Stimulated activated CD4-positive, alpha-beta T cell treated with anti-CD3 and anti-CD28 coated beads, Interleukin-12 subunit alpha, Interleukin-12 subunit beta, amount 100 ng/mL, for 4 hours (primary cell): ENCODE measurements around the gene GRB10.

Experiments used
- DNase-seq: peaks from one replicate; pipeline ENCODE4 v3.0.0-alpha.2; 2020

The GRB10 gene

DNA sequence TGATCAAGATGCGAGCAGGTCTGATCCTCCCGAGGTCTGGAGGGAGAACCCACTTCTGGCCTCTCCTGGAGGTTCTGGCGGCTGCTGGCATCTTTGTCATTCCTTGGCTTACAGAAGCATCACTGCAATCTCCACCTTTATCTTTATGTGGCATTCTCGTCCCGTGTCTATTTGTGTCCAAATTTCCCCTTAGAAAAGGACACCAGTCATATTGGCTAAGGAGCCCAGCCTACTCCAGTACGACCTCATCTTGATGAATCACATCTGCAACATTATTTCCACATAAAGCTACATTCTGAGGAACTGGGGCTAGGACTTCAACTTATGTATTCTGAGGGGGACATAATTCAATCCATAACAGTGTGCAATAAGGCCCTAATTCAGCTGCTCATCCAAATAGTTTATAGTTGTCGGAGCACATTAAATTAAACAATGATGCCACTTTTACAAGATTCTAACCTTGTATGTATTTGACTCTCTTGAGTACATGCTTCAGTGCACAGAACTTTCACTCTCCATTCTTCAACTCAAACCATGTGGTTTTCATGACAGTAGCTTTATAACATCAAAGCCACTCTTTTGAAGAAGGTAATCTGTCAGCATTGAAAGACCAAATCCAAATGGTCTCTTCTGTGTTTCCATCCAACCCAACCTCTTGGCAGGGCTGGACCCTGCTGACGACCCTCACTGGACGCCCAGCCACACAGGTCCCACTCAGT lies 131.3 kb downstream of the GRB10 start:
- DNase-seq: no peak

DNA sequence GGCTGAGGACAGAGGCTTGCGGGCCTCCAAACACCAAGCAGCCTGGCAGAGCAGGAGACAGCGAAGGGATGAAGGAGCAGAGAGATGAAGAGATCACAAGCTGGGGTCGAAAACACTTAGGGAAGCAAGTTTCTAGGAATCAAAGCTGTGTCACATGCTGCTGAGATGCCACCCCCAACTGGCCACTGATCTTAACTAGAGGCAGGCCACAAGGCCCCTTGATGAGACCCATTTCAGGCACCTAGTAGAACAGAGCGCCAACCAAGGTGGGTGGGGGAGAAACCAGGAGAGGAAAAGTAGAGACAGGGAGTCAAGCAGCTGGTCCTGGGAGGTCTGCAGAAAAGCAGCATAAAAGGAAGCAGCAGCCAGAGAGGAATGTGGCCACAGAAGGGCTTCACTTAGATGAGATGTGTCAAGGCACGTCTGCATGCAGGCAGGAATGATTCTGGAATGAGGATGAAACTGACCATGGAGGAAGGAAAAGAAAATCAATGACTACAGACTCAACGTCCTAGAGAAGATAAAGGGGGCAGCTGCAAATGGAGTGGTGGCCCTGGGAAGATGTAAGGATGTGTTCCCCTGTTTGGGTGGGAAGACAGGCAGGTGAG lies 132.5 kb downstream of the GRB10 start:
- DNase-seq: no peak

DNA sequence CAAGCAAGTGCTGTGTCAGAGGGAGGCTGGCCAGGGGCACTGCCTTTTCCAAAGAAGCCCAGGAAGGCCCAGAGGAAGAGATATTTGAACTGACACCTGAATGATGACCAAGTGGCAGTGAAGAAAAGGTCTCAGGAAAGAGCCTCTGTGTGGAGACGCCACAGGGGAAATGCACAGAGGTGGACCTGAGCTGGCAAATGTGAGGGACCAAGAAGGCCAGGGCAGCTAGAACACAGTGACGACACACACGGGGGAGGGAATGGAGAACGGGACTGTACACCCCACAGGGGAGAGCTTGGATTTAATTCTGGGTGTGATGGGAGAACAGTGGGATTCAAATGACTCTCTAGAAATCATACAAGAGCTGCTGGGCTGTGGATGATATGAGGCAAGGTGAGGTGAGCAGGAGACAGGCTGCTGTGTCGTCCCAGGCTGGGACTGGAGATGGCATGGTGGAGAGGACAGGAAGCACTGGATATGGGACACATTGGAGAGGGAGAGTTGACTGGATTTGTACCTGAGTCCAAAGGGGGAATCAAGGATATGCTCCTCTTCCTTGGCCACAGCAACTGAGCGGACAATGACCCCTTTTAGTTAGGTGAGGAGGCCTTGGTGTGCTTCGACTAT lies 133.3 kb downstream of the GRB10 start:
- no peak for DNase-seq

DNA sequence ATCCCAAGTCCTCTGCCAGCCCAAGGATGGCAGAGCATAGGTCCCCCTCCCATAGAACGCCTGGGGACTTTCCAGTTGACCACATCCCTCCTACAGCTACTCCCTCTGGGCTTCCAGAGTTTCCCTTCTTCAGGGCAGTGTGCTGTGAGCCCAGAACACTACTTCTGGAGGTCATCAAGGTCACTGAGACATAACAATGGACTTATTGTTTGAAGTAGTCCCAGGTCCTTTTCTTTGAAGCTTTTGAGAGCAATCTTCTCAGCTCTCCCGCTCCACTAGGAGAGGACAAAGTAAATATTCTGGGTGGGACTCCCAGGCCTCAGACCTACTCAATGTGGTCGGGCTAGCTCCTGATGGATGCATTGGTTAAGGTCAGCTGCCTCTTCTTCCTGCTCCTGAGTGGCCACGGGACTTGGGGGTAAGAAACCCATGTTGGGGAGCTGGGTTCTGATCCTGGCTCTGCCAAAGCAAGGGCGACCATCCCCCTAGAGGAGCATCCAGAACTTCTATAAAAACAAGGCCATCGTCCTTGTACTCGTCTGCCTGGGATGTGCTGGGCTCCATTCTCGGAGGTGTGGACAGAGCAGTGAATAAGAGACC lies 134.0 kb downstream of the GRB10 start:
- DNase-seq: no peak

DNA sequence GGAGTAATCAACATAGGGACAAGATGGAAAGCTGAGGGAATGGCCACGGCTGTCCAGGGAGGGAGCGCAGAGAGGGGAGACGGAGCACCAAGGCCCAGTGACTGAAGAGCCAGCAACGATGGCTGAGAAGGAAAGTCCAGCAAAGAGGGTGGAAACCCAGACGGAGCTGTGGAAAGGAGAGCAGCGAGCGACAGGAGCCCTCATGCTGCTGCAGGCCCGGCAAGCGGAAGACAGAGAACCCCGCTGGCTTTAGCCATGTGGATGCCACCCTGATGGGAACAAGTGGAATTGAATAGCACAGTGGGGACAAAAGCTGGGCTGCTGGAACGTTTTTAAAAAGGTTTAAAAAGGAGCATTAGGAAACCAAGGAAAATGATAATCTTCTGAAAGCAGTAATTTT lies 134.6 kb downstream of the GRB10 start:
- no peak for DNase-seq

DNA sequence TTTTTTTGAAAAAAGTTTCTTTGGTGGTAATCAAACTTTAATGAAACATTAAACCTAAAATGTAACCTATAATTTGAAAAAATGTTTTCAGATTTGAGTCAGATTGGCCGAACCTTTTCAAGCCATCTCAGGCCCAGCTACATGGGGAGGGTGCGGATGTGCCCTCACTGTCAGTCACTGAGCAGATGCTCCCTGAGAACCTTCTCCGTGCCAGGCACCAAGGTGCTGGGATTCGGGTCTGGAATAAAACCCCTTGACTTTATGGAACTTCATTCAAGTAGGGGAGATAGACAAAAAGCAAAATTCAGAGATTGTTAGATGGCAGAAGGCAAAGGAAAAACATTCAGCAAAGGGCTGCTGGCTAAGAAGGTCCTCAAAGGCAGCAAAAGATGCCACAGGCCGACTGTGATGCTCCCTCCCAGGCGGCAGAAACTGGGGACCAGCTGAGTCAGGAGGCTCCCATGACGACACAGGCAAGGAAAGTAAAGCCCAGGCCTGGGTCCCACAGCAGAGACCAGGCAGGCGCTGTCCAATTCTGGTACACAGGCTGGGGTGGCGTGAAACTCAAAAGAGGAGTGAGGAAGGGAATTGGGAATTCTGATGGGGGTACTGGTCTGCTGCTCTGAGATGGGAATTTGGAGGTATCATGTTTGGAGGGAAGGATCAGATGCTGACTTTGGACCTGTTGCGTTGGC lies 135.3 kb downstream of the GRB10 start:
- DNase-seq: no peak

DNA sequence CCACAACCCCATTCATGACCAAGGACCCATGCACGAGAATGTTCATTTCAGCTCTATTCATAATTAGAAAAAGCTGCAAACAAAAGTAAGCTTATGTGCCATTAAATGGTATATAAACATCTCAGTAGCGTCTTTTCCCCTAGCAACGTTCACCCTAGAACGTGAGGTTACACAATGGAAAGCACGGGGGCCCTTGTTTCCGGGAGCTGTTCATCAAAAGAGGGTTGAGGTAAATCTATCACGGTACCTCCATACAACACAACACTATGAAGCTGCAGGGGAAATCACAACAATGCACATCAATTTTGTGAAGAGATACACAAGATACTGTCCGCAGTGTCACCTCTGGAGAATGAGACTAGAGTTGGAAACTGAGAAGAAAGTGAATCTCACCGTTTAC lies 136.6 kb downstream of the GRB10 start:
- DNase-seq: no peak

DNA sequence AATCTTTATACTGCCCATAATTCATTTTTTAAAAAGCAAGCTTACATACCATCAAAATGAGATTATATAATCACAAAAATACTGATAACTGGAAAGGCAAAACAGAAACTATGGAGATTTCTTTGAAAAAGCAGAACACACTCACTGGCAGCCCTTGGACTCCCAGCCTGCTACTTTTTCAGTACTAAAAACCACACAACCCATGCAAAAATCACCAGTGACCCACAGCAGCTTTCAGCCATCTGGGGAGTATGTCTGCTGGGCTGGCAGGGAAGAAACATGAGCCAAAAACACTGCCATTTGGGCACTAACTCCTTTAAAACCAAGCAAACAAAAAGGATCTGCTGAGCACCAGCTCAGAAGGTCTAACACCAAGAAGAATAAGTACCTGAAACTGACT lies 137.5 kb downstream of the GRB10 start:
- DNase-seq: no peak

DNA sequence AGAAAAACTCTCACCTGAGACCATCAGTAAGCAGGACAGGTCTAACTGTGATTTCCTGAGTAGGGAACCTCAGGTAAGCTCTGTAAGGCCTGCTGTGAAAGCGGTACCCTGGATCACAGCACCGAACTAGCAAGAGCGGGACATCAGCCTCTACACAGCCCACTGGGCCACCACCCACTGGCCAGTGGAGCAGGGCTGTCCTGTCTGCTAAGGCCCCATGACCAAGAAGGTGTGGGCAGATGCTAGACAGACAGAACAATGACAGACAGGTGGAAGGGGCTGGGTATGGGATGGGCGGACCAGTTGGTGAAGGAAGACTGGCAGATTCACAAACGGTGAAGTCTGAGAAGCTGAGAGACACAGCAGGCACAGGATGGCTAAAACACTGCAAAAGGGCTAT lies 138.1 kb downstream of the GRB10 start:
- DNase-seq: no peak

DNA sequence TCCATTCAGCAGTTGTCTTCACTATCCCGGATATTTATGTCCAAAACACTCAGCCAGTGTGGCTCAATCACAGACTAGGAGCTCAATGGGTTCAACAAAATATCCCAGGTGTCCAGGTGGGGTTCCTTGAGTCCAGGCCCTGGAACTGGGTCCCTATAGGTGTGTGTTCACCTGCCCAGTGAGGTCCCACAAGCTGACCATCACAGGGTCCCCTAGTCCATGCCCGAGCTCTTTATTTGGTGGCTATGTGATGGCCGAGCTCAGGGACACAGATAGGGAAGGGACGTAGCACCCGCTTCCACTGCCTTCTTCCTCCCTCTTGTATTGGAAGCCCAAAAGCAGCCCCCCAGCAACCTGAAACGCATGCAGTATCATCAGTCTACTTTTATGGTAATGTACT lies 138.6 kb downstream of the GRB10 start:
- DNase-seq: no peak

DNA sequence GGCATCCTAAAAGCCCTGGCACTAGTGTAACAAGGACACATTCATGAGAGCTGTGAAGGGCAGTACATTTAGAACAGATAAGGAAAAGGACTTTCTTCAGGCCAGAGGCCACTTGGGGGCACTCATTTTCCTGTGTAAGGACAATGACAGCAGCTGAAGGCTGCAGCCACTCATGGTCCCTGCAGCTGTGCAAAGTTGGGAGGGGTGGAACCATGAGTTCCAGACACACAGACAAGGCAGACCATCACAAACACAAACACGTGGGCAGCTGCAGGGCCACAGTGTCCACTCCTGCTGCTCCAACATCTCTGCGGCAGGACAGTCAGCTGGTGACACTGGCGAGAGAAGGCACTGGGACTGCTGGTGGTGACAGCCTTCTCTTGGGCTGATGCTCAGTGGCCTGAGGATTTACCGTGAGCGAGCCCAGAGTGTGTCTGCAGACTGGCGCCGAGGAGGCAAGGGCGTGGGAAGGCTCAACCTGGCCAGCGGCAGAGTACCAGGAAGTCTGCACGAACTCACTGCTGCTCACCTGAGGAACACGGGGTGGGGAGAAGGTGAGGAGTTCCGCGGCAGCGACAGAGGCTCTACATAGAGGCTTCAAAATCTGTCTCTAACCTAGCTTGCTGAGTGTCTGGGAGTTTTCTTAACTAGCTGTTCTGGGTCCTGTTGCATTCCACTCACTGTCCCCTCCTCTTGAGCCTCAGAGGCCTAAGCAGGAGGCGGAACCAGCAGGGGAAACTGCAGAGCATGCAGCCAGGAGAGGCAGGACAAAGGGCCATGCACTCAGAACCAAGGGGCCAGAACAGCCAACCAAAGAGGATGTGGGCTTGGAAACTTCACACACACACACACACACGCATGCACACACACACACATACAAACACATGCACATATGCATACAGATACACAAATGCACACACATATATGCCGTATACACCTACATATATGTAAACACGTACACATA lies 141.0 kb downstream of the GRB10 start:
- no peak for DNase-seq

DNA sequence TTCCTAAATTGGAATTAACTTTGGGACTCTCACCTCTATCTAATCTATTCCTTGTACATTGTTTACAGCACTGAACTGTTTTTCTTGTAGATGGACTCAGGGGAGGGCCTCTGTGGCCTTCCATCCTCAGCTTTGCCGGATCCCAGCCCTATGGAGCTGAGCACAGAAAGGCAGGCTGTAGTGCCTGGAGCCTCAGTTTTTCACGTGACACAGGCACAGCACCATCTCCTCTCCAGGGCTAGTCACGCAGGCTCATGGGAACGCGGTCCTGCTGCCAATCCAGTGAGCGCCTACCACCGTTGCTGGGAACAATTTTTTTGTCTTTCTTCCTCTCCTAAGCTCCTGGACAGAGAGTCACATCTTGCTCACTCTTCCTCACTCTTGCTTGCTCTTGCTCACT lies 141.9 kb downstream of the GRB10 start:
- no peak for DNase-seq

DNA sequence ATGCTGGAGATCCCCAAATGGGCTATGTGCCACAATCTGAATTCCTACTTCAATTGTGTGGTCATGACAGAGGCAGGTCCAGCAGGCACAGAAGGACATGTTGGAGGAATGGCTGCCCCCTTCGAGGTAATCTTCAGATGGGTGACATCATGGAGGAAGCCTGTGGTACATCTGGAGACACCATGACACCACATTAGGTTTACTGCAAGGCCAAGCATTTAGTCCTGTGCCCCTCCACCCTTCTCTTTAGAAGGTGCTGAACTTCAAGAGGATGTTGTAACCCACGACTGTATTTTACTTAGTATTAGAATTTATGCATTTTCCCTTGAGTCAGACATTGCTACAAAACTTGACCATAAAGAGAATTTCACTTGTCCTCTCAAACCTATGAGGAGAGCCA lies 142.4 kb downstream of the GRB10 start:
- no peak for DNase-seq

DNA sequence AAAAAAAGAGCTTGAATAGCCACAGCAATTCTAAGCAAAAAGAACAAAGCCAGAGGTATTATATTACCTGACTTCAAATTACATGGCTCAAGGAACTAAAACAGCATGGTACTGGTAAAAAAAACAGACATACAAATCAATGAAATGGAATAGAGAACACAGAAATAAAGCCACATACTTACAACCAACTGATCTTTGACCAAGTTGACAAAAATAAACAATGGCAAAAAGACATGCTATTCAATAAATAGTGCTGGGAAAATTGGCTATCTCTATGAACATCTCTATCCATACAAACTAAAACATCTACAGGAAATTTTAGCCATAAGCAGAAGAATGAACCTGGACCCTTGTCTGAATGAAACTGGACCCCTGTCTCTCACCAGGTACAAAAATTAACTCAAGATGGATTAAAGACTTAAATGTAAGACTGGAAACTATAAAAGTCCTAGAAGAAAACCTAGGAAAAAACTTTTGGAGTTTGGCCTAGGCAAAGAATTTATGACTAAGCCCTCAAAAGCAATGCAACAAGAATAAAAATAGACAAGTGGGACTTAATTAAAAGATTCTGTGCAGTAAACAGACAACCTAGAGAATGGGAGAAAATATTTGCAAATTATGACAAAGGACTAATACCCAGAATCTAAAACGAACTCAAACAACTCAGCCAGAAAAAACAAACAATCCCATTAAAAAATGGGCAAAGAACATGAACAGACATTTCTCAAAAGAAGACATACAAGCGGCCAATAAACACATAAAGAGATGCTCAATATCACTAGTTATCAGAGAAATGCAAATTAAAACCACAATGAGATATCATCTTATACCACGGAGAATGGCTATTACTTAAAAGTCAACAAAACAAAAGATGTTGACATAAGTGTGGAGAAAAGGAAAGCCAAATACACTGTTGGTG lies 144.7 kb downstream of the GRB10 start:
- no peak for DNase-seq

DNA sequence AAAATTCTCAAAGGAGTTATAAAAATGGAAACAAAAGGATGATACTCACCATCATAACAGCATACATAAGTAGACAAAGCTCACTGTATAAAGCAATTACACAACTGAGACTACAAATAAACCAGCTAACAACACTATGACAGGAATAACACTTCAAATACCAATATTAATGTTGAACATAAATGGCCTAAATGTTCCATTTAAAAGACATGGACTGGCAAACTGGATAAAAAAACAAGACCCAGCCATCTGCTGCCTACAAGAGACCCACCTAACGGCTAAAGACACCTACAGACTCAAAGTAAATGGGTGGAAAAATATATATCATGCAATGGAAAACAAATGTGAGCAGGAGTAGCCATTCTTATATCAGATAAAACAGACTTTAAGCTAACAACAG lies 148.3 kb downstream of the GRB10 start:
- DNase-seq: no peak

DNA sequence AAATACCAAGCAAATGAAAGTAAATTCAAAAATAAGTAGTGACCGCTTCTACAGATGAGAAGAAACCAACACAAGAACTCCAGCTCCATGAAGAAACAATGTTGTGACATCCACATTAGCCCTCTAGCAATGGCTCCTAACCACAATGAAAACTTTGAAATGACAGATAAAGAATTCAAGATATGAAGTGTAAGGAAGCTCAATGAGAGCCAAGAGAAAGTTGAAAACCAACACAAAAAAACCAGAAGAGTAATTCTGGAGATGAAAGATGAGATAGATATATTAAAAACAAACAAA lies 149.3 kb downstream of the GRB10 start:
- no peak for DNase-seq

DNA sequence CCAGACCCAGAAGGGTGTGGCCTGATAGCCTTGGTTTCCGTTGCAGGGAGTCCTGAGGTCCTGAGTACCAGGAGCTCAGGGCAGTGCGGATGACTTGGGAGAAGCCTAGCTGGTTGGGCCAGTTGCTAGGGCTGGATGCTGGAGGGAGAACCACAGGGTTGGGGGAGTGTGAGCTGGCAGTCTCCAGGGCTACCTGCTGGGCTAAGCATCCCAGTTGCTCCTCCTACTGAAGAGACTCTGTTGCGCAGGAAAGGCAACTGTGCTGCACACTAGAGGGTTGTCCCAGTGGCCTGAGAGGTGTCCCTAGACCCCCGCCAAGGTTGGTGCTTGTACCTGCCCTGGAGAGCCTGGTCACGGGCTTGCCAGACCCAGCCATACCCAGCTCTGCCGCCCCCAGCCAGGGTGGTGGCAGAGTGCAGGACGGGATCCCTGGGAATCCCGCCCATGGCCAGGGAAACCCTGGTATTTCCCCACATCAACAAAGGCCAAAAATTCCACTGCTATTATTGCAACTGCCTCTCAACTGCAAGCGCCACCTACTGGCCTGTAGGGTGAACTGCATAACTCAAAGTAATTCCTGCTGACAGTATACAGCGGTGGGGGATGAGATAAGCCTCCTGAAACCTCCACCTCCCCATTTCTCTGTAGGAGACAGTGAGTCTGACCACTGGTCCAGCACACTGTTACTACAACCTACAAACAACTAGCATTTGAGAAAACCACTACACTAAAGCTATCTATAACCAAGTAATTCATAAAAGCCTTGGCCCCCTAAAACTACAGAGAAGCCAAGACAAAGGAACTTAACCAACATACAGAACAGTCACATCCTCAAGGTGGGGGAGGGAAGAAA lies 149.9 kb downstream of the GRB10 start:
- DNase-seq: peak; percentile 35

DNA sequence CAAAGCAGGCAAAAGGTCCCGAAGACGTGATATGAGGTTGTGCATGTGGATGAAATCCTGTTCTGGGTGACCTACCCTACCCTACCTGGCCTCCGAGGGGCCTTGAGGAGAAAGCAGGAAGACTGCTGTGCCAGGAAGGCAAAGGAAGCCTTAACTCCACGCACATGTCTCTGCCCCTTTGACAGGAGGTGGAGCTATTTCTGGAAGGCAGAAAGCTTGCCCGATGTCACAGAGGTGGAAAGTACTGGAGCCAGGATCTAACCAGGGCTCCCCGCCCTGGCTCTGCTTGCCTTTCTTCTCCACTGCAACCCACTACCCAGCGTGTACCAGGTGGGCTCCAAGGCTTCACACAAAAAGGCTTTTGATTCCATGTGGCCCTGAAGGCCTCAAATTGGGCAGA lies 151.1 kb downstream of the GRB10 start:
- no peak for DNase-seq

DNA sequence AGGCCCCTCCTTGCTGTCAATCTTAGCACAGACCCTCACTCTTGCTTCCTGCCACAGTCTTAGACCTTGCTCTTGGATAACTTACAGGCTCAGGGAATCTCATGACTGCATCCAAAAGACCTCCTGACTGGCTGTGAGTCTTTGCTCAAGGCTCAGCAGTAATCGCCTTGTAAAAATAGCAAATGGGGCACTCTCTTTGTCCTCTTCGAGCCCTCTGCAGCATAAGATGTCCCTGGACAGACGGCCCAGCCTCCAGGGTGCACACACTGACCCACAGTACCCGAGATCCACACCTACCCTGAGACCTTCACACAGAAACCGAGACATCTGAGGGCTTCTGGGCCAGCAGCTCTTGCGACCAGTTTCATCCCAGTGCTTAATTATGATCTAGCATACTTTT lies 151.6 kb downstream of the GRB10 start:
- DNase-seq: no peak

DNA sequence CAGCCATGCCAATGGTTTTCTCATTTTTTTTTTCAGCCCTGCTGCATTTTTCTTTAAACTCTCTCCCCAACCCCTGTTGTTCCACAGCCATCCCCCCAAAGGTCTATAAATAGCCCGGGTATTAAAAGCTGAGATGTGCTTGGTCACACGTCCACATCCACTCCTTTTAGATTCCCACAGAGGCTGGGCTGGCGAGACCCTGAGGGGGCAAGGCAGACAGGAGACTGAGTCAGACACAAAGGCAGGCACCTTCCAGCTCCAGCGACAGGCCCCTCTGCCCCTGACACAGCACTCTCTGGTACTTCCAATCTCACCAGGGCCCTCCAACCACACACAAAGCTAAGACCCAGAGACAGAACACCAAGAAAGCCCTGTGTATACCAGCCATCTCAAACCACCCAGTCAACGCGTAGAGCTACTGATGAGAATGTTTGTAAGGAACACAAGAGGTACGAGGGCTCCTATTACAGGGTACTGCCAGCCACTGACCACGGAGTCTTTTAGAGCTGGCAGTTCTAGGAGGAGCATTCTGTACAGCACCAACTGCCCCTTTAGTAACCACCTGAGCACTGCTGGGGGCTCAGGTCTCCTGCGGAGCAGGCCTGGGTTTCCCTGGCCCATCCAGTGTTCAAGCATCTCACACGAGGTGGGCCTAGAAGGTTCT lies 153.3 kb downstream of the GRB10 start:
- DNase-seq: no peak
